Omental fat pad (tissue), 4 donors: Measurements from ENCODE around the gene FGD2. TPM values are rescaled to one million over a fixed set of nuclear protein-coding genes. Genes with fewer than 3 reads are reported as not detected.
"Not testable (repeated sequence)": the region's sequence is repeated elsewhere in the genome, so short reads cannot be mapped to it uniquely, and the experiment has no call there.

Experiments
- ATAC-seq: fragments of 150-250 bp; one replicate; pipeline ENCODE4 v1.9.1; 2016; ENCODE audit warnings: mild to moderate bottlenecking, moderate library complexity; ENCODE audit not compliant: low FRiP score
- DNase-seq: peaks from one replicate; pipeline ENCODE4 v3.0.0-alpha.2; 2019; ENCODE audit warnings: low spot score
- total RNA-seq, 4 donors: library from RNA; depleted of rRNA; stranded (reverse); fragments of >200 nt; gene quantifications; one replicate each; pipeline ENCODE4 v1.1.0, GENCODE V29; 2016
- TF ChIP-seq, protein P1 (sequence below), 3 donors: fragments of 450-650 bp; IDR thresholded peaks; one replicate each; pipeline ENCODE4 v1.5.1; 2016 to 2017; ENCODE audit warnings: antibody characterized with exemption in 3 of 3, mild to moderate bottlenecking in 3 of 3, moderate library complexity in 2 of 3

FGD2 gene
- total RNA-seq, 4 donors from 2014 or later: 20.0 to 83.6 (median 63.0) TPM

GRCh38 chr6:37054171-37054570, 48.7 kb downstream of the FGD2 start:
- TF ChIP-seq, protein P1, sequence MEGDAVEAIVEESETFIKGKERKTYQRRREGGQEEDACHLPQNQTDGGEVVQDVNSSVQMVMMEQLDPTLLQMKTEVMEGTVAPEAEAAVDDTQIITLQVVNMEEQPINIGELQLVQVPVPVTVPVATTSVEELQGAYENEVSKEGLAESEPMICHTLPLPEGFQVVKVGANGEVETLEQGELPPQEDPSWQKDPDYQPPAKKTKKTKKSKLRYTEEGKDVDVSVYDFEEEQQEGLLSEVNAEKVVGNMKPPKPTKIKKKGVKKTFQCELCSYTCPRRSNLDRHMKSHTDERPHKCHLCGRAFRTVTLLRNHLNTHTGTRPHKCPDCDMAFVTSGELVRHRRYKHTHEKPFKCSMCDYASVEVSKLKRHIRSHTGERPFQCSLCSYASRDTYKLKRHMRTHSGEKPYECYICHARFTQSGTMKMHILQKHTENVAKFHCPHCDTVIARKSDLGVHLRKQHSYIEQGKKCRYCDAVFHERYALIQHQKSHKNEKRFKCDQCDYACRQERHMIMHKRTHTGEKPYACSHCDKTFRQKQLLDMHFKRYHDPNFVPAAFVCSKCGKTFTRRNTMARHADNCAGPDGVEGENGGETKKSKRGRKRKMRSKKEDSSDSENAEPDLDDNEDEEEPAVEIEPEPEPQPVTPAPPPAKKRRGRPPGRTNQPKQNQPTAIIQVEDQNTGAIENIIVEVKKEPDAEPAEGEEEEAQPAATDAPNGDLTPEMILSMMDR (IDR thresholded peaks at IDR 0.05): no peak
- no peak for ATAC-seq
- DNase-seq: no peak

GRCh38 chr6:37054580-37054979, 49.1 kb downstream of the FGD2 start:
- ATAC-seq (no peak), DNase-seq (no peak)
- TF ChIP-seq, protein P1 (IDR thresholded peaks at IDR 0.05): no peak

DNA sequence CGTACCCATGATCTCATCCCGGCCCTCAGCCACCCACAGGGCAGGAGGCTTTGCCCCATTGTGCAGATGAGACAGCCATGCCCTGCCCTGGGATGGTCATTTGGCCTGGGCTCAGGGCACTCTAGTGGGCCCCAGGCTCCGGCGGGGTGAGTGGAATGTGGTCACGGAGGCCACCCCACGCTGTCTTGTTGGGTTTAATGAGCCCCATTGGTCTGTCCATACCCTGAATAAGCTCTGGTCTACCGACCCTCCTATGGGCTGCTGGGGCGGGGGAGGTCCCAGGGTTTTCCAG, 50.6 kb downstream of the FGD2 start:
- TF ChIP-seq, protein P1 (IDR thresholded peaks at IDR 0.05): no peak
- no peak for DNase-seq
- ATAC-seq: no peak

GRCh38 chr6:37056439-37057127, 51.1 kb downstream of the FGD2 start:
- DNase-seq: no peak
- ATAC-seq: no peak
- TF ChIP-seq, protein P1 (IDR thresholded peaks at IDR 0.05): no peak

DNA sequence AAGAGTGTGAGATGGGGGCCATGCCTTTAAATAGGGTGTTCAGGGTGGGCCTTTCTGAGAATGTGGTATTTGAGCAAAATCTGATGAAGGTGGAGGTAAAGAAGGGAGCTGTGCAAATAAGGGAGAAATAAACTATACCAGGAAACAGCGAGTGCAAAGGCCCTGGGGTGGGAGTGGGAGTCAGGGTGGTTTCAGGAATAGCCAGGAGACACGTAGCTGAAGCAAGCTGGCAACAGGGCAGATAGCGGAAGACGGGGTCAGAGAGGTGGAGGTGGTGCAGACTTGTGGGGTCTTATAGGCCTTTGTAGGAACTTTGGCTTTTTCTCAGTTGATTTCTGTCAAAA, 51.6 kb downstream of the FGD2 start:
- TF ChIP-seq, protein P1 (IDR thresholded peaks at IDR 0.05): no peak
- ATAC-seq (no peak), DNase-seq (no peak)

DNA sequence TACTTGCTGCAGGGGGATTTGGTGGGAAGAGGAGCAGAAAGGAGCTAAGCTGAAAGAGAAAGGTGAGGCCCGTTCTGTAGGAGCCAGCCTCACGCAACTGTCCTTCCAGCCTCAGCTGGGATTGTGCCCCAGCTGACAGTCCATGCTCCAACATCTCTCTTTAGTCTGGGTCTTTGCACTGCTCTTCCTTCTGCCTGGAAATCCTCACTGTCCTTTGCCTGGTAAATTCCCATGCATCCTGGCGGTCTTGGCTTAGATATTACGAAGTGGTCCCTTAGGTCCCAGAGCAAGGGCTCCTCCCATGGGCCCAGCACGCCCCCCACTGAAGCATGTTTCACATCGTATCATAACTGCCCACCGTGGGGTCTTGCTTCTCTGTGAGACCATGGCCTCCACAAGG, 52.2 kb downstream of the FGD2 start:
- TF ChIP-seq, protein P1 (IDR thresholded peaks at IDR 0.05): no peak
- DNase-seq: no peak
- no peak for ATAC-seq

GRCh38 chr6:37058084-37058586, 52.7 kb downstream of the FGD2 start:
- no peak for DNase-seq

GRCh38 chr6:37058984-37059343, 53.5 kb downstream of the FGD2 start:
- not testable (repeated sequence) for ATAC-seq

More at GRCh38 chr6:37058084-37058586, 52.7 kb downstream of the FGD2 start:
- TF ChIP-seq, protein P1 (IDR thresholded peaks at IDR 0.05): no peak
- ATAC-seq: no peak

More at GRCh38 chr6:37058984-37059343, 53.5 kb downstream of the FGD2 start:
- DNase-seq: not testable (repeated sequence)
